ENCODE results near the gene CFAP20DC. TPM values are rescaled to one million over a fixed set of nuclear protein-coding genes. Genes with fewer than 3 reads are reported as not detected.

CFAP20DC gene
- total RNA-seq, 1 experiment from 2014 or later = 4.5 TPM

- H3K23me2 ChIP-seq (ENCODE audit: insufficient read length, low read depth, low read length, poor library complexity, severe bottlenecking) = no peaks in the 10 kb centered on the region
- H3K4me1 ChIP-seq (ENCODE audit: insufficient read depth, low read length) = no peaks in the 10 kb centered on the region; the same call in 1 of the 2 replicates
- no peak overlapping the region for H3K4me2 ChIP-seq (ENCODE audit: insufficient read depth, insufficient read length, low read length)
- no peaks in the 10 kb centered on the region for H3K79me2 ChIP-seq (ENCODE audit: insufficient read depth, low read length)
- no peak overlapping the region for H2AFZ ChIP-seq (ENCODE audit: low read length)
- no peak overlapping the region for H2BK5ac ChIP-seq (ENCODE audit: insufficient read length, low read length)
- no peak overlapping the region for H4K91ac ChIP-seq (ENCODE audit: insufficient read length, low read depth, low read length)
- H4K8ac ChIP-seq (replicated peaks; ENCODE audit: insufficient read length, low read depth, low read length) = no peak overlapping the region
- H2BK12ac ChIP-seq (ENCODE audit: insufficient read length, low read depth, low read length) = no peak overlapping the region
- no peak overlapping the region for H3K14ac ChIP-seq (ENCODE audit: insufficient read depth, low read length)
- H3K23ac ChIP-seq (ENCODE audit: insufficient read length, low read depth, low read length) = no peak overlapping the region
- DNase-seq = no peak
- no peaks in the 10 kb centered on the region for H3K27me3 ChIP-seq (ENCODE audit: insufficient read depth, low read length)
- no peak overlapping the region for H3K27ac ChIP-seq (ENCODE audit: insufficient read length, low read depth, low read length)
- H4K20me1 ChIP-seq (ENCODE audit: control insufficient read depth, insufficient read depth, insufficient read length) = no peaks in the 10 kb centered on the region
- H3K27me3 Mint-ChIP-seq (ENCODE audit: low read depth) = no peaks in the 10 kb centered on the region
- no peaks in the 10 kb centered on the region for H3K79me1 ChIP-seq (ENCODE audit: insufficient read depth, low read depth, low read length, poor library complexity, severe bottlenecking)
- H3K56ac ChIP-seq (ENCODE audit: insufficient read length, low read depth, low read length) = no peak overlapping the region
- no peak overlapping the region for H3K9ac ChIP-seq (ENCODE audit: extremely low read depth, insufficient read length, low read length)
- no peak overlapping the region for H2BK120ac ChIP-seq (ENCODE audit: low read depth, low read length, poor library complexity, severe bottlenecking)
- H3K9me3 Mint-ChIP-seq = no peaks in the 10 kb centered on the region
- no peak overlapping the region for H2BK20ac ChIP-seq (ENCODE audit: low read depth, low read length, poor library complexity, severe bottlenecking)
- H2AK5ac ChIP-seq (ENCODE audit: insufficient read length, low read length) = no peak overlapping the region
- no peak overlapping the region for H4K5ac ChIP-seq (ENCODE audit: insufficient read length, low read depth, low read length)
- no peak for TF ChIP-seq CTCF (conservative IDR thresholded peaks at IDR 0.05)
- no peak overlapping the region for H2BK15ac ChIP-seq (ENCODE audit: low read depth, low read length)
- H3K36me3 Mint-ChIP-seq (ENCODE audit: insufficient read depth in 1 of 3, low read depth in 3 of 3) = no peaks in the 10 kb centered on the region; a peak in 1 of 7 replicates
- no peak overlapping the region for H3K18ac ChIP-seq (ENCODE audit: insufficient read length, low read depth, low read length)
- H3K4ac ChIP-seq (ENCODE audit: low read depth, low read length) = no peak overlapping the region
- no peak overlapping the region for H3K4me3 Mint-ChIP-seq
- H3K4me1 Mint-ChIP-seq = peaks cover 6 to 9% of the 10 kb centered on the region in 2 experiments
- H3K27ac Mint-ChIP-seq = no peak overlapping the region
- WGBS (ENCODE audit: extremely low coverage, insufficient read length, low lambda C conversion rate) = no CpG with 5 or more reads among the region's 1 CpG
- no peaks in the 10 kb centered on the region for H3K9me3 ChIP-seq (ENCODE audit: control insufficient read depth, low read depth, low read length)
- H3T11ph ChIP-seq (ENCODE audit: low read length) = no peak overlapping the region
Measured at GRCh38 chr3:59027607-59028006, 22.2 kb downstream of the CFAP20DC start.
